ENCODE results near the gene SPATC1L.

DNA sequence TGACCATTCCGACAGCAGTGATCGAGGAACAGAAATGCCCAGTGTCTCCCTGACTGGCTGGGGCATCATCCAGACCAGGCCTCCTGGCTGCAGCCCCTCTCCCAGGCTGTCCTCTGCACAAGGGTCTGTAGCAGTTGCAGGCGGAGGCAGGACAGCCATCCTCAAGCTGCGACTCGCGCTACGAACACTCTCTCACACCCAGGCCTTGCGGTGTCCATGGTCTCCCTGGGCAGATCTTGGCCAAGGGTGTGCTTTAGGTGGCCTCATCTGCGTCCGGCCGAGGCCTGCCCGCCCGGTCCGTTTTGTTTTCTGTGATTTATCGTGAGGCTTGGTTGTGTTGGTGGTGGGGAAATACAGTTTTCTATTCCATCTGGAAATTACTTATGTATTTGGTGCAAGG is 44.6 kb downstream of the SPATC1L start:
- TF ChIP-seq, protein P1, sequence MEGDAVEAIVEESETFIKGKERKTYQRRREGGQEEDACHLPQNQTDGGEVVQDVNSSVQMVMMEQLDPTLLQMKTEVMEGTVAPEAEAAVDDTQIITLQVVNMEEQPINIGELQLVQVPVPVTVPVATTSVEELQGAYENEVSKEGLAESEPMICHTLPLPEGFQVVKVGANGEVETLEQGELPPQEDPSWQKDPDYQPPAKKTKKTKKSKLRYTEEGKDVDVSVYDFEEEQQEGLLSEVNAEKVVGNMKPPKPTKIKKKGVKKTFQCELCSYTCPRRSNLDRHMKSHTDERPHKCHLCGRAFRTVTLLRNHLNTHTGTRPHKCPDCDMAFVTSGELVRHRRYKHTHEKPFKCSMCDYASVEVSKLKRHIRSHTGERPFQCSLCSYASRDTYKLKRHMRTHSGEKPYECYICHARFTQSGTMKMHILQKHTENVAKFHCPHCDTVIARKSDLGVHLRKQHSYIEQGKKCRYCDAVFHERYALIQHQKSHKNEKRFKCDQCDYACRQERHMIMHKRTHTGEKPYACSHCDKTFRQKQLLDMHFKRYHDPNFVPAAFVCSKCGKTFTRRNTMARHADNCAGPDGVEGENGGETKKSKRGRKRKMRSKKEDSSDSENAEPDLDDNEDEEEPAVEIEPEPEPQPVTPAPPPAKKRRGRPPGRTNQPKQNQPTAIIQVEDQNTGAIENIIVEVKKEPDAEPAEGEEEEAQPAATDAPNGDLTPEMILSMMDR (IDR thresholded peaks at IDR 0.05; ENCODE audit: low read length) = no peak
- no peak for TF ChIP-seq EZH2 (IDR thresholded peaks at IDR 0.05; ENCODE audit: borderline replicate concordance, low read length)

All from OCI-LY1 (cell line).